AG09319 (cell line): ENCODE results near the gene SRP54.

Source experiments
- DNase-seq: peaks from one replicate; pipeline ENCODE4 v3.0.0-alpha.2; 2010; ENCODE audit warnings: low read depth; ENCODE audit errors: extremely low read depth
- TF ChIP-seq, protein P1 (sequence below): IDR thresholded peaks from 2 replicates; pipeline ENCODE4 v1.5.1; 2011; ENCODE audit warnings: low read depth, mild to moderate bottlenecking, inconsistent platforms, low read length, moderate library complexity

Gene SRP54

GRCh38 chr14:35042632-35043031, 59.8 kb downstream of the SRP54 start:
- no peak for DNase-seq

GRCh38 chr14:35043046-35043445, 60.3 kb downstream of the SRP54 start:
- TF ChIP-seq, protein P1, sequence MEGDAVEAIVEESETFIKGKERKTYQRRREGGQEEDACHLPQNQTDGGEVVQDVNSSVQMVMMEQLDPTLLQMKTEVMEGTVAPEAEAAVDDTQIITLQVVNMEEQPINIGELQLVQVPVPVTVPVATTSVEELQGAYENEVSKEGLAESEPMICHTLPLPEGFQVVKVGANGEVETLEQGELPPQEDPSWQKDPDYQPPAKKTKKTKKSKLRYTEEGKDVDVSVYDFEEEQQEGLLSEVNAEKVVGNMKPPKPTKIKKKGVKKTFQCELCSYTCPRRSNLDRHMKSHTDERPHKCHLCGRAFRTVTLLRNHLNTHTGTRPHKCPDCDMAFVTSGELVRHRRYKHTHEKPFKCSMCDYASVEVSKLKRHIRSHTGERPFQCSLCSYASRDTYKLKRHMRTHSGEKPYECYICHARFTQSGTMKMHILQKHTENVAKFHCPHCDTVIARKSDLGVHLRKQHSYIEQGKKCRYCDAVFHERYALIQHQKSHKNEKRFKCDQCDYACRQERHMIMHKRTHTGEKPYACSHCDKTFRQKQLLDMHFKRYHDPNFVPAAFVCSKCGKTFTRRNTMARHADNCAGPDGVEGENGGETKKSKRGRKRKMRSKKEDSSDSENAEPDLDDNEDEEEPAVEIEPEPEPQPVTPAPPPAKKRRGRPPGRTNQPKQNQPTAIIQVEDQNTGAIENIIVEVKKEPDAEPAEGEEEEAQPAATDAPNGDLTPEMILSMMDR: no peak

More at GRCh38 chr14:35042632-35043031, 59.8 kb downstream of the SRP54 start:
- TF ChIP-seq, protein P1: no peak

DNA sequence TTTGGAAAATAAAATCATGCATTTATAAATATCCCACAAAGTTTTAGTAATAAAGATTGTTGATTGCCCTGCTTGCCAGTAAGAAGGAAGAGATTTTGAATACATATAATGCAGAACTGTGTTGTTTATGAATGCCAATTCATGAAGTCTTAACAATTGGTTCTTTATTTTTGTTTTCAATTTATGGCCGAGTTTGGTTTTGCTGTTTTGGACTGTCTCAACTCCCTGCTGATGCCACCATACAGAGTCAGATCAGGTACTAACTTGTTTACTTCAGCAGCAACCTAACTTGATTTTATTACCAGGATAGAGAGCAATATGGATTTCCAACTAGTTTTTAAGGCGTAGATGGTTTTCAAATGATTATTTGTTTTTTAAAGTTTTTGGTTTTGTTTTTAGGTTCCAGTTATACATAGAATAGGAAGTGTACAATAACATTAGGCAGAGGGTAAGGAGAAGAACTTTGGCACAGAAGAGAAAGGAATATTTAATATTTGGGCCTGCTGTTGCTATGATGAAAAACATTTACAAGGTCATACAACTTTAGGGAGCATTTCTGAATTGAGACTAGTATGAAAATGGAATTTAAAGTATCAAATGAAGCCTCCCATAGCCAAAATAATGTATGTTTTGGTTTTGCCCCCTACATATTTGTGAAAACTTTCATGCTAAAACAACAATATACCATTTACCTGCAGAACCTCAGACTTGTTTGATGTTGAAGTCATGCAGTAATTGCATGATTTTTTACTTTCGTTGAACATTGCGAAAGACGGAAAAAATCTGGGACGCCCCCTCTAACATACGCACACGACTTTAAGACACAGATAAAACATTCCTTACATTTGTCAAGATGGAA, 62.4 kb downstream of the SRP54 start:
- no peak for DNase-seq
- TF ChIP-seq, protein P1: no peak

More at GRCh38 chr14:35043046-35043445, 60.3 kb downstream of the SRP54 start:
- DNase-seq: no peak

DNA sequence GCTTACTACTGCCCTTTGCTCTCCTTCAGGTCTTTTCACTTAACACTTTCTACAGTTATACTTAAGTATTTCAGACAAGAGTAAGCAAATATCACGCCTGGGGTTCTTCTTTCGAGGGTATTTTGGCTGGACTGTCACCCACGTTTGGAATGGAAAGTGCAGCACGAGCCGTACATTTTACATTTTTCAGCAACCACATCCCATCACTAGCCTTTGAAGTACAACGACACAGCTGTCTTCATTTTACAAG, 62.9 kb downstream of the SRP54 start:
- TF ChIP-seq, protein P1: no peak
- no peak for DNase-seq

DNA sequence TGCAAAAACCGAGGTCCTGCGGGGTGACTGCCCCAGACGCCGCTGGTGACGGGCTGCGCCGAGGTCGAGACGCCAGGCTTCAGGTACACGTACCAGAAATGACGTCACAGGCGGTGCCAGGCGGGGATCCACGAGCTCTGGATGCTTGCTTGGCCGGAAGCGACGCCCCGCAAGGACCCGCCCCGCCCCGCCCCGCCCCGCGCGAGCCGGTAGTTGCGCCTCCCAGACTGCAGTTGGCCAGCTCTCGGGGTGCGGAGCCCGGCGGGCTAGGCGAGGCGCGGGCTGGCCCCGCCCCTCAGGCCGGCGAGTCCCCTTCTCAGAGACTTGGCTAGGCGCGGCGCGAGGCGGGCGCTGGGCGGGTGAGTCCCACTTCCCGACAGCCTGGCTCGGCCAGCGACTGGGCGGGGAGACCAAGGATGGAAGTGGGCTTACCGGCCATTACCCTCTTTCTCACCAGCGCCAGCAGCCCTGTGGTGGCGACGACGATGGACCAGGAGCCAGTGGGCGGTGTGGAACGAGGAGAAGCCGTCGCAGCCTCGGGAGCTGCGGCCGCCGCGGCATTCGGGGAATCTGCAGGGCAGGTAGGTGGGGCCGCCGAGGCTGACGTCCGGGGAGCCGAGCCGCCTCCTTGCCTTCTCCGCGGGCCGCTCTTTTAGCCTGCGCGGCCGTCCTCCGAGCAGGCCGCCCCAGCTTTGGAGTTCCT, 63.4 kb downstream of the SRP54 start, which contains the start of gene FAM177A1:
TSS of gene FAM177A1 (plus strand) at position 225 of the 703 bp plus-strand sequence. CDS start at position 417, 192 bp downstream.
- peak; percentile 89 for DNase-seq
- TF ChIP-seq, protein P1: no peak

DNA sequence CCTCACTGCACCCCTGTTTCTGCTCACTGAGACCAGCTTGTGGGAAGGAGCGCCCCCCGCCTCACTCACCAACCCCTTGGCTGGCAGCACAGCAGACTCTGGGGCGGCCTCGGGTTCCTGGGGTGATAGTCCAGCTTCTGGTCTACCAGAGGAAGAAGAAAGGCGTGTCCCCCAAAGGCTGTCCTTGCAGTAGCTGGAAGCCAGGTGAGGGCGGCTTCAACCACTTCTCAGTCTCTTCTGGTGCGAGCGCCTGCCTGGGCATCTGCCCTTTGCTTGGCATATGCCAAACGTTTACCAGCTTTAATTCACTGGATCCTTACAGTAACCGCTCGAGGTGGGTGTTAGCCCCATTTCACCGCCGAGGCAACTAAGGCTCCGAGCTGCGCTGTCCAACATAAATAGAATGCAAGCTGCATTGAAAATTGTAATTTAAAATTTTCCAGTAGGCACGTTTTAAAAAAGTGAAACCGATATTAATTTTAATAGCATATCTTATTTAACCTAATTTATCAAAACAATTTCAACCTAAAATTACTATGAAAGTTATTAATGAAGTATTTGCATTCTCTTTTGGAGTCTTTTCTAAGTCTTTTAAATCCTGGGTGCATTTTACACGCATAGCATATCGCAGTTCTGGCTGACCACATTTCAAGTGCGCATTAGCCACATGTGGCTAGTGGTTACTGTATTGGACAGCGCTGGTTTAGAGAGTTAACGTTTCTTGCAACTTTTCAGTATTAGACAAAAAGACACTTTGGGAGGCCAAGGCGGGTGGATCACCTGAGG, 64.2 kb downstream of the SRP54 start:
- no peak for DNase-seq
- TF ChIP-seq, protein P1: no peak
